ENCODE measurements around the gene NAA60.
"Not testable (repeated sequence)": the region's sequence is repeated elsewhere in the genome, so short reads cannot be mapped to it uniquely, and the experiment has no call there.

GRCh38 chr16:3474870-3475269, 31.4 kb downstream of the NAA60 start:
- not testable (repeated sequence) for TF ChIP-seq EZH2phosphoT487 (IDR thresholded peaks at IDR 0.05; ENCODE audit: insufficient read depth, low read depth); EZH2 (IDR thresholded peaks at IDR 0.05; ENCODE audit: insufficient read depth, poor library complexity, severe bottlenecking)
